IPS DF 4.7 (cell line): Measurements from ENCODE around the gene PLRG1.

ENCODE experiments used
- DNase-seq: peaks from one replicate; pipeline ENCODE4 v3.0.0-alpha.2; 2013; ENCODE audit warnings: low spot score; ENCODE audit errors: extremely low read depth

PLRG1 gene

DNA sequence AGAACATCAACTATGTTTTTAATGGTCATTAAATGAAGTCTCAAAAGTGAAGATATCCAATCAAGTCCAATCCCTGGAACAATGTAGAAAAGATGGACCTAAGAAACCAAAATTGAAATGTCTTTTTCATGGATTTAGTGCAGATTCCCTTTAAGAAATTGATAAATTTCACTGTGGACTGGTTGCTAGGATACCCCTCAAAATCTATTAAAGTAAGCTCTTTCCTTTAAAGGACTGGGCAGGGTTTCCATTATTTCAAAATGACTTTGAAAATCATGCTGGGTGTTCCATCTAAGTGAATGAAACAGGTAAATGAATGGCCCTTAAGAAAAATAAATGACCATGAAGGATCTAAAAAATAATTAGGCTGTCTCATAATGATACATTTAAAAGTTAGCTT is 28.6 kb downstream of the PLRG1 start:
- no peak for DNase-seq

DNA sequence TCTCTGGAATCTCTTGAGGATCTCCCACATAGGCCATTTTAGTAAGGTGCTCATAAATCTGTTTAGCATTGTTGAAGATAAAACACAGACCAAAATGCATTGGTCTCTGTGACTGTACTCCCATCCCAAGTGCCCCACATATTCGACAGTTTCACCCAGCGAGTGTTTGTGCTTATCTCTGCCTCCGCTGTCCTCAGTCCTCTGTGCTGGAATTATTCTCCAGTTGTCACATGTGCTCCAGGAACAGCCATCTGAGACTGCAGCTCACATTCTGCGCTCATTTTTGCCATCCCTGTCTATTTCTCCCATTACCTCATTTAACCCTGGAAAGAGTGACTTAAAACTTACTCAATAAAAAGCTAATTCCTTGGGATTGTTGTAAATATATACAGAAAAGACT is 31.0 kb downstream of the PLRG1 start:
- DNase-seq: no peak

DNA sequence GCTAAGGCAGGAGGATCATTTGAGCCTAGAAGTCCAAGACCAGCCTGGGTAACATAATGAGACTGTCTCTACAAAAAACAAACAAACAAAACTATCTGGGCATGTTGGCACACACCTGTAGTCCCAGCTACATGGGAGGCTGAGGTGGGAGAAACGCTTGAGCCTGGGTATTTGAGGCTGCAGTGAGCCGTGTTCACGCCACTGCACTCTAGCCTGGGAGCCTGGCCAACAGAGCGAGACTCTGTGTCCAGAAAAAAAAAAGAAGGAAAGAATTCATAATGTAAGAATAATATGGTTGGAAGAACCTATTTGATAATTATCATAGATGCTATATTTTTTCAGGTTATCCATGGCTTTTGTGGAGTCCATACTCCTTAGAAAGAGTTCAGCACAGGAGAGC is 32.6 kb downstream of the PLRG1 start:
- DNase-seq: no peak

DNA sequence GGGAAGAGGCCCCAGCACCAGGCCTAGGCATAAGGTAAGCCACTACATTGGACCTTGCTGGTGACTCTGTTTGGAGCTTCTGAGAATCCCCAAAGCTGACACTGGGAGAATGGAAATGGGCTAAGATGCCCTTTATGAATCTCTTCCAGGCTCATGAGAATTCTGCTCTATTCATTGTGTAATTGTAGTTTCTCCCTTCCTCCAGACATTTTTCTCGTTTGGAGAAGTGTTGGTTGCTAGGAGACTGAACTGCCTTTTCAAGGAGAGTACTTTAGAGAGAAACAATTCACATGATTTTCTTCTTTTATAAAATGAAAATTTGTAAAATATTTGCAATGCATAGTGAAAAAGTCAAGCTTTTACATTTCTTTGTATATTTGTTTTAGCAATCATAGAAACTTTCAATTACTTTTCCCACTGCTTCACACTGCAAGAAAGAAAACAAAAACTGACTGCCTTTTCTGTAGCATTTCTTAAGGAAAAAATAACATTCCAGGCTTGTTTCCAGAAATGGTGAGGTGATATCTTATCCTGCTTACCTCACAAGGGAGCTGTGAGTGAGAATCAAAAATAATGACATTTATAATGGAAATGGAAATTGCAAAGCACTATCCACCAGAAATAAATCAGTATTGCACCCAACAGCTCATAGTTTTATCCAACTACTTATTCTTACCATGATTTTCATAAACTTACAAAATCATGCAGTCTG is 33.7 kb downstream of the PLRG1 start:
- no peak for DNase-seq

DNA sequence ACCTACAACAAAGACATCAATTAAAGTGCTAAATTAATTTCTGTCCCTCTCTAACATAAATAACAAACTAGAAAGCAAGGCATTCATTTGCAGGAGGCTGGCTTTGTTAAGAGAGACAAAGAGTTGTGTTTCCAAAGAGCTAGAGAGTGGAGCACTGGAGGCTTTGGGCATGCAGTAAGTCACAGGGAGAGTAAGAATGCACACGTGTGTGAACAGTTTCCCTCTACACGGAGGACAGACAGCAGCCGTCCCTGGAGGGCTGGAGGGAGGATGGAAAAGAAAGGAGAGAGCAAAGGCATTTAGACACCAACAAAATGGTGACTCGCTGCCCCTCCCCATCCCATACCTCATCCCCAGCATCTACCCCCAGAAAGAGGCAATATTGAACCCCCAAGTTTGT is 38.2 kb downstream of the PLRG1 start:
- DNase-seq: no peak

DNA sequence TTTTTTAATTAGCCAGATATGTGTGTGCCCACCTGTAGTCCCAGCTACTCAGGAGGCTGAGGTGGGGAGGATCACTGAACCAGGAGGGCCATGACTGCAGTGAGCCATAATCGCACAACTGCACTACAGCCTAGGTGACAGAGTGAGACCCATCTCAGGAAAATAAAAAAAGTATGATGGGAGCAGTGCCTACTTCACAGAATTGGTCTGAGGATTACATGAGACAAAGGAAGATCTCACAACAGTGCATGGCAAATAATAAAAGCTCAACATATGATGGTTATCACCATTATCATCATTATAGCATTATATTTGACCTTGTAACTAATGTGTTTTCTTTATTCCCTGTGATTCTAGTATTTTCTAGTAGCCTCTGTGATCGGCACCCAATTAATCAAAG is 38.7 kb downstream of the PLRG1 start:
- no peak for DNase-seq

DNA sequence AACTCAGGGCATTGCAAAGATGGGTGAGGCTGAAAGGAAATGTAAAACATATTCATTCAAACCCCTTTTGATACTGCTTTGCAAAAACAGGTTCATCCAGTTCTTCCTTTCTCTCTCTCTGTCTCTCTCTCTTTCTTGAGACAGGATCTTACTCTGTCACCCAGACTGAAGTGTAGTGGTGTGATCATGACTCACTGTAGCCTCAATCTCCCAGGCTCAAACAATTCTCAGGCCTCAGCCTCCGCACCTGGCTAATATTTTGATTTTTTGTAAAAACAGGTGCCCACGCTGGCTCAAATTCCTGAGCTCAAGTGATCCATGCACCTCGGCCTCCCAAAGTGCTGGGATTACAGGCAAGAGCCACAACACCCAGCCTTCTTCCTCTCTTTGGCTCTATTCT is 43.0 kb downstream of the PLRG1 start:
- no peak for DNase-seq

DNA sequence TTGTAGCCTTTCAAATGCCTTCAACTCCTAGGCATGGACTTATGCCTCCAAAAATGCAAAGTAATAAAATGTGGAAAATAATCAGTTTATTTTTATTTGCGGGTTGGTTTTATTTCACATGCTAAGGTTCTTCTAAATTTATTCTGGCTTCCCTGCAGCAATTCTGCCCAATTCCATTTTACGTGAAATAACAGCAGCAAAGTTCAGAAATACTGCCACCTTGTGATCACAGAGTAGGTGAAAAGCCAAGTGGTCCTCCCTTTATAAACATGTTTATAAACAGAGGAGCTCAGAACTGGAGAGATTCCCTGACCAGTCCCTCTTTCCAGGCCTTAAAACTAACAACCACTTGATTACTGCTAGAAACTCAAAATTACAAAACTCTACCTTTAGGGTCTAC is 43.9 kb downstream of the PLRG1 start:
- DNase-seq: no peak

DNA sequence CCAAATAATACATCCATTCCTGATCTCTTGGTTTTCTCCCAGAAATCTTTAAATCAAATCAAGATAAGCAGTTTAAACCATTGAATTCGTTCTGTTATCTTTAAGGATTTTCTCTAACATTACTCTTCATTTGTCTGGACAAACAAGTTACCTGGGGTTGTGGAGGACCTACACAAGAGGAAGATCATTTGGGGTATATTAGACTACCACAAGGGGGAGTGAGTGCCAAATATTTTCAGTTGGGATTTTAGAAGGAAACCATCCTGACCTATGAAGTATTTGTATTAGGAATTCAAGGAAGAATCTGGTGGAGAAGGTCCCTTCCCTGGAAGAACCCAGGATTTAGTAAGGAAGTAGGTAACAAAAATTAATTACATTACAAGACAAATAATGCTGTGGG is 46.6 kb downstream of the PLRG1 start:
- no peak for DNase-seq

DNA sequence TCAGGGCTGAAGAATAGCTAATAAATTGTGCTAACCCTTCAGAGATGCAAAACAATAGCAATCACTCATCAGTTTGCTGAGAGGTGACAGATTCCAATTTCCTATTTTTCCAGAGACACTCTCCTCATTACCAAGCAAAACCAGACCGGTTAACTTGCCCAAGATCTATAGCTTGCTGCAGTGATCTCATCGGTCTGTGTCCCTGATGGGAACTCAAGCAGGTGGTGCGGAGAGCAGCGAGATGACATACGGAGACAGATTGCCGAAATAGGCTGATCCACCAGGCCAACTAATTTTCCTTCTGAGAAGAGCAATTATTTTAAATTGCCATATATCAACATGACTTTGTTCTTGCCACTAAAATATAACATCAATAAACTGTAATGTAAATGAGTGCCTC is 48.1 kb downstream of the PLRG1 start:
- DNase-seq: no peak

DNA sequence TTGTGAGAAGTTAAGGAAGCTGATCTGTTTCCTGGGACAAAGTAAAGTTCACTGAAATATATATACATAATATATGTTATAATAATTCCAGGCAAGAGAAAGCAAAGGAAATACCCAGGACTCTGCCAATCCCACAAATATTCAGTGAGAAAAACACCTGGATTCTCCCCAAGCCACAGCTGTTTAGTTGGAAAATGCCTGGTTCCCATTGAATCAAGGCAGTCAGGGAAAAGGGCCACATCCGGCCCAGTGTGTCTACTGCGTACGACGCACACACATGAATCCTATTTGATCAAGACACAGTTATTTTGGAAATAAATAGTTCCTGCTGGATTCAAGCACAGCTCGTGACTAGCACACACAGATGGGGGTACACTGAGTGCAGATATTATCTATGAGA is 52.3 kb downstream of the PLRG1 start:
- DNase-seq: no peak

DNA sequence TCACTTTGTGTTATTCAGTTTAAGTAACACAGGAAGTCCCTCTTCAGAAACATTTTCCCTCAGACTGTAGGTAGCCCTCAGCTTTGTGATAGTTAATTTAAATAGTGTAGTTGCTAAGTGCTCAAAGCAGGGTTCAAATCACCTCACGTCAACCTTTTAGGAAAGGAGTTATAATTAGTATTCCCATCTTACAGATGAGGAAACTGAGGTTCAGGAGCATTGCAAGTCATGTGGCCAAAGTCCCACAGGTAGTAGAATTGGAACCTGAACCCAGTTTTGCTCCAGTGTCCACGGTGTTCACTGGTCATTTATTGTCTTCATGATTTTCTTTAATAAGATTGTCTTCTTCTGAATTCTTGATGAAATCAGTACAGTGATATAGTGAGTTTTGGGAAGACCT is 54.3 kb downstream of the PLRG1 start:
- no peak for DNase-seq

DNA sequence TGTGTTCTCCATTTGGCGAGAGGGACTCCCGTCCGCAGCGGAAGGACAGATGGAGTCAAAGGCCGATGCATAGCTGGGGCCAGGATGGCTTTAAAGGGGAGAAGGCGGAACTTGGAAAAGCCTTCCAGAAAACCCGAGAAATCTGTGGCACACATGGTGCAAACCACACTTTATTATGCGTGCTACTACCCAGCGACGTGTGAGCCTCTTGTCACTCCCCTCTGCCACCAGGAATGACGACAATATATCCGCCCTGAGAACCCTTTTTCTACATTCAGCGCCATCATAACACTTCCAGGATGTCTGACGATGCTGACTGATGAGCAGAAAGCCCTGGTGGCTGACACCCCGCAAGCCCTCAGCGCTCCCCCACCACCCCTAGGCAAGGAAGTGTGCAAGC is 57.9 kb downstream of the PLRG1 start:
- no peak for DNase-seq

DNA sequence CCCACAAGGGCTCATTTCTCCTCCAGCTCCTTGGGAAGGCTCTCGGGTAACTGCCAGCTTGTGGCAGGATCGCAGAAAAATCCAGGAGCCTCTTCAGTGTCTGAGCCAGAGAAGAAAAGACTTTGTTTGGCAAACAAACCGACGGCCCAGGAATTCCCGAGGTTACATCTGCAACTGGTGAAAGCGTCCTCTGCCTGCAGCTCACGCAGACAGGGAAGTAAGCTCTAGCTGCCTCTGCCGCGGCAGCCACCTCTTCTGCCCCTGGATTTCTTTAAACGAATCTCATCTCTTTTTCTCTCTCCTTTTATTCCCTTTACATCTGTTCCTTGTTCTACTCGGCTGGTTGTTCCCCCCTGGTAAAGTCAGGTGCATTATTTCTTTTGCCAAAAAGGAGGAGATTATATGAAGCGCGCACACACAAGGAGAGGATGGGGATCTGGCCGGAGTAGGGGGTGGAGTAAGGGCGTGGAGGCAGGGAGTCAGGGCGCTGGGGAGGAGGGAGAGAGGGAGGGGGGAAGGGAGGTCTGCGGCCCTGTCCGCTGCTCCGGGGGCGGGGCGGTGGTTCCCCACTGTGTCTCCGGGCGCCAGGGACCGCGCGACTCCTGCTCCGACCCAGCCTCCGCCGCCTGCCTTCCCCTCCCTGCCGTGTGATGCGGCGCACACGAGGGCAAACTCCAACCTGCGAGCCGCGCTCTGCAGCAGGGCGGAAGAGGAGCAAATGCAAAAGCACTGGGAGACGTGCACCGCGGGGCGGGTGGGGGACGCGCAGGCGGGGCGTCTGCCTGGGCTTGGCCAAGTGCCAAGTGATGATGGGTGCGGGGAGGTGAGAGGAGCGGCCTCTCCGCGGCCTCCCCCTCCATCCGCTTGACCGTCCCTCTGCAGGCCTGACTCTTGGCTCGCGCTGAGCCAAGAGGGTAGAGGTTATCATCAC is 58.6 kb downstream of the PLRG1 start, which contains the start of gene DCHS2:
DCHS2 (minus strand) TSS at position 459 of the 931 bp plus-strand sequence; CDS start at position 15, 444 bp downstream.
- no peak for DNase-seq

DNA sequence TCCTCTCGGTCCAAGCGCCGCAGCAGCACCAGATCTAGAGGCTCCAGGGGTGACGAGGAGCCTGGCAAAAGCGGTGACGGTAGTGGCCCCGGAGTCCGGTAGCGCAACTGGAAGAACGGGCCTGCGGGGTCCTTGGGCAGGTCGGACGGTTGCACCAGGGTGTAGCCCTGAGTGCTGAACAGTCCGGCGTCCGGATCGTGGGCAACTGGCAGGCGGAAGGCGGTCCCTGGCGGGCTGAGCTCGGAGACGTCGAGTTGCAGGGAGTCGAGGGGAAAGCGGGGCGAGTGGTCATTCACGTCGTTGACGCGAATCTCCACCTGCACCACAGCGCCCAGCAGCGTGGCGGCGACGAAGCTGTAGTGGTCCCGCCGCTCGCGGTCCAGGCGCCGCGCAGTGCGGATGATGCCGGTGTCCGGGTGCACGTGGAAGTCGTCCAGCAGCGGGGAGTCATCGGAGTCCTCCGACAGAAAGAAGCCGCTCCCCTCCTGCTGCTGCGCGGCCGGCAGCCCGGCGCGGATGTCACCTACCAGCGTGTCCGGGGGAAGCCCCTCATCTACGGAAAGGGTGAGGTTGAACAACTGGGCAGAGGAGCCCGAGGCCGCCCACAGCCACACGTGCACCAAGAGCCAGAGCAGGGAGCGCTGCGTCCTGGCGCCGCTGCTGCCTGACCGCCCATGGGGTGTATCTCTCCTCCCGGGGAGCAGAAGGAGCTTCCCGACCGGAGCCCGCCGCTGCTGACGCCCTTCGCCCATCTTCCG is 59.4 kb downstream of the PLRG1 start:
- DNase-seq: no peak

DNA sequence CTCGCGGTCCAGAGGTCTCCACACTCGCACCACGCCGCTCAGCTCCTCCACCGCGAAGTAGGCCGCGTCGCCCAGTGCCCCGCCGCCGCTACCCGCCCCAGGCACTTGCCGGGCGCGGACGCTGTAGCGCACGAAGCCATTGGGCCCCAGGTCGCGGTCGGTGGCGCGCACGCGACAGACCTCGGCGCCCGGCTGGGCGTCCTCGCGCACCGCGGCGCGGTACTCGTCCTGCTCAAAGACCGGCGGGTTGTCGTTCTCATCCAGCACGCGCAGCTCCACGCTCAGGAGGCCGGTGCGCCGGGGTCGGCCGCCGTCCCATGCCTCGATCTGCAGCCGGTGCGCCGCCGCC is 60.0 kb downstream of the PLRG1 start:
- no peak for DNase-seq

DNA sequence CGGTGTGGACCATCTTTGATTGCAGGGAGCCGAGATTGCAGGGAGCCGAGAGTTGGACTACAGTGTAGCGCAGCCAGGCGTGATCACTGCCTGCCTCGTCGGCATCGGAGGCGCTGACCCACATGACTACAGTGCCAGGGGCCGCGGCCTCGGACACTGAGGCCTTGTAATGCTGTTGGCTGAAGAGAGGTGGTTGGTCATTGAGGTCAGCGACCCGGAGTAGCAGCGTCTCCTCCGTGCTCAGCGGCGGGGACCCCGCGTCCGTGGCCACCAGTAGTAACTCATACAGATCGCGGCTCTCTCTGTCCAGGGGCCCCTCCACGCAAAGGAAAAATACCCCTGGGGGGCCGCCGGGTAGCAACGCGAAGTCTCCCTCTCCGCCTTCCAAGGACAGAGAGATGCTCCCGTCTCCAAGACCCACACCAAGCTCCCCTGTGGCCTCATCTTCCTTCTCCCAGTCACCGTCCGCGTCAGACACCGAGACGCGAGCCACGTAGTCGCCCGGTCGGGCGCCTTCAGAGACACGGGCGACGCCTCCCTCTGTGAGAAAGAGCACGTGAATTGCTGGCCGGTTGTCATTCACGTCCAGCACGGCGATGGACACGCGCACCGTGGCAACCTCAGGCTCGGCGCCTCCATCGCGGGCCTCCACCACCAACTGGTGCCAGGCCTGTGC is 60.5 kb downstream of the PLRG1 start:
- DNase-seq: no peak

DNA sequence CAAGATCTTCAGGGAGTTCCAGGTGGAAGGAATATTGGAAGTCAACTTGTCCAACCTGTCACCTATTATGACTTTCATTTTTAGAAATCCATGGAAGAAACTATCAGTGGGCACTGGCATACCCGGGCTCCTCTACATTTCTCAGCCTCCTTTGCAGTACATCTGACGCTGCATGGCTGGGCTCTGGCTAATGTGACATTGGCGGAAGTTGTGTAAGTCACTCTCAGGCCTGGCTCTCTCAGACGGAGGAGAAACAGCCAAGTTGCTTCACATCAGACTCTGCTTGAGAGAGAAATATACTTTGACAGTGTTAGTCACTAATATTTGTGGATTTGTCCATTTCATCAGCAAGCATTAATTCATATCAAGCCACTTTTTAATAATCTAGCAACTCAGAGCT is 63.1 kb downstream of the PLRG1 start:
- no peak for DNase-seq

DNA sequence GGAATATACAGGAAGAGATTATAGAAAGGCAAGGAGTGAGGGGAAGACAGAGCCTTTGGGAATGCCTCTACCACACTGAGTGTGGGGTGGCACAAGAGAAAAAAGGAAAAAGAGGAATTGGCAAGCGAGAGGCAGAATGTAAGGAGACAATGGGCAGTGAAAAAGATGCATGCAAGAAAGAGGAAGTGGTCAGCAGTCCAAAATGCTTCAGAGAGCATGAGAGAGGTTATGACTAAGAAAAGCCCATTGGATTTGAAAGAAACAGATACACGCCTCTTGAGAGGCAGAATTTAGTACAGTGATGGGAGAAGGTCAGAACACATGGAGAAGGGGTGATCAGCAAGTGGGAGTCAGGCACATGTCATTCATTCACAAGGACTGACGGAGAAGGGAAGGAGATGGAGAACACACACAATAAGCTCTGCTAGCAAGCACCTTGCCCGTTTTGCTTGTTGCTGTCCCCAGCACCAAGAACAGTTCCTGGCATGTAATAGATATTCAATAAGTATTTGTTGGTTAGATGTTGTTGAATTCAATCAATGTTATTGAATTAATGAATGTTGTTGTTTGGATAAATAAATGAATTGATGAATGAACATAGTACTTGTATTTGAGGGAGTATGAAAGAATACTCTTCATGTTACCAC is 65.0 kb downstream of the PLRG1 start:
- DNase-seq: no peak
